ENCODE results near the gene SDR9C7.

Gene SDR9C7

GRCh38 chr12:56932146-56932545 is 2.1 kb downstream of the SDR9C7 start:
- H3K4me2 ChIP-seq (ENCODE audit: low read depth, low read length, poor library complexity, severe bottlenecking): no peak overlapping the region

GRCh38 chr12:56931474-56931978 is 2.7 kb downstream of the SDR9C7 start:
- H2AFZ ChIP-seq (ENCODE audit: low read depth, low read length, severe bottlenecking): peak overlapping the region; percentile 99
- H3K27me3 ChIP-seq (ENCODE audit: low read length): no peaks in the 10 kb centered on the region
- H3F3A ChIP-seq (ENCODE audit: insufficient read depth): no peaks in the 10 kb centered on the region
- H3K9me3 ChIP-seq (ENCODE audit: insufficient read depth, low read length): no peaks in the 10 kb centered on the region
- no peaks in the 10 kb centered on the region for H4K20me1 ChIP-seq (ENCODE audit: low read depth, low read length)
- H3K27ac ChIP-seq (ENCODE audit: low read depth, low read length): no peak overlapping the region
- no peaks in the 10 kb centered on the region for H3K79me2 ChIP-seq (ENCODE audit: insufficient read depth, low read length)
- peak overlapping the region; percentile 39 for H3K9ac ChIP-seq (ENCODE audit: low read length)
- TF ChIP-seq EZH2phosphoT487 (conservative IDR thresholded peaks at IDR 0.05; ENCODE audit: low read length): no peak
- no peak for TF ChIP-seq CTCF (IDR thresholded peaks at IDR 0.05; ENCODE audit: insufficient read depth, low read length, poor library complexity, severe bottlenecking)
- H3K36me3 ChIP-seq (ENCODE audit: low read length): no peaks in the 10 kb centered on the region
- no peak overlapping the region for H3K4me3 ChIP-seq (ENCODE audit: insufficient read depth, low read length, poor library complexity, severe bottlenecking)
- H3K9me2 ChIP-seq (replicated peaks; ENCODE audit: insufficient read depth, low read length): no peaks in the 10 kb centered on the region
- H3K4me2 ChIP-seq (ENCODE audit: low read depth, low read length, poor library complexity, severe bottlenecking): peak overlapping the region; percentile 50

More at GRCh38 chr12:56932146-56932545, 2.1 kb downstream of the SDR9C7 start:
- TF ChIP-seq CTCF (IDR thresholded peaks at IDR 0.05; ENCODE audit: insufficient read depth, low read length, poor library complexity, severe bottlenecking): no peak
- no peak for TF ChIP-seq EZH2phosphoT487 (conservative IDR thresholded peaks at IDR 0.05; ENCODE audit: low read length)
- Histone ChIP-seq H3K27ac (ENCODE audit: low read depth, low read length) (no peak overlapping the region), H2AFZ (ENCODE audit: low read depth, low read length, severe bottlenecking) (peak overlapping the region; percentile 99), H3K9ac (ENCODE audit: low read length) (no peak overlapping the region), H3K9me2 (replicated peaks; ENCODE audit: insufficient read depth, low read length) (no peaks in the 10 kb centered on the region), H3K27me3 (ENCODE audit: low read length) (no peaks in the 10 kb centered on the region), H3K9me3 (ENCODE audit: insufficient read depth, low read length) (no peaks in the 10 kb centered on the region), H3K79me2 (ENCODE audit: insufficient read depth, low read length) (no peaks in the 10 kb centered on the region), H3K4me3 (ENCODE audit: insufficient read depth, low read length, poor library complexity, severe bottlenecking) (no peak overlapping the region), H3F3A (ENCODE audit: insufficient read depth) (no peaks in the 10 kb centered on the region), H3K36me3 (ENCODE audit: low read length) (no peaks in the 10 kb centered on the region), H4K20me1 (ENCODE audit: low read depth, low read length) (no peaks in the 10 kb centered on the region)

GRCh38 chr12:56930241-56930640 is 4.0 kb downstream of the SDR9C7 start:
- no peaks in the 10 kb centered on the region for H3F3A ChIP-seq (ENCODE audit: insufficient read depth)
- H2AFZ ChIP-seq (ENCODE audit: low read depth, low read length, severe bottlenecking): no peak overlapping the region
- no peak overlapping the region for H3K27ac ChIP-seq (ENCODE audit: low read depth, low read length)
- no peaks in the 10 kb centered on the region for H4K20me1 ChIP-seq (ENCODE audit: low read depth, low read length)
- H3K4me2 ChIP-seq (ENCODE audit: low read depth, low read length, poor library complexity, severe bottlenecking): no peak overlapping the region
- H3K79me2 ChIP-seq (ENCODE audit: insufficient read depth, low read length): no peaks in the 10 kb centered on the region
- no peaks in the 10 kb centered on the region for H3K9me2 ChIP-seq (replicated peaks; ENCODE audit: insufficient read depth, low read length)
- no peak overlapping the region for H3K9ac ChIP-seq (ENCODE audit: low read length)
- H3K9me3 ChIP-seq (ENCODE audit: insufficient read depth, low read length): no peaks in the 10 kb centered on the region
- no peak overlapping the region for H3K4me3 ChIP-seq (ENCODE audit: insufficient read depth, low read length, poor library complexity, severe bottlenecking)
- H3K27me3 ChIP-seq (ENCODE audit: low read length): no peaks in the 10 kb centered on the region
- no peaks in the 10 kb centered on the region for H3K36me3 ChIP-seq (ENCODE audit: low read length)
- TF ChIP-seq EZH2phosphoT487 (conservative IDR thresholded peaks at IDR 0.05; ENCODE audit: low read length) (no peak), CTCF (IDR thresholded peaks at IDR 0.05; ENCODE audit: insufficient read depth, low read length, poor library complexity, severe bottlenecking) (no peak)

Measured in SU-DHL-6 (cell line).